ES-I3 (cell line): ENCODE measurements around the gene E2F3.

ENCODE experiments used
- H3K36me3 ChIP-seq: 2 replicates; pipeline ENCODE4 v1.6.1; 2013; ENCODE audit warnings: mild to moderate bottlenecking, low read length, control low read depth, moderate library complexity; ENCODE audit not compliant: insufficient read depth
- H3K4me1 ChIP-seq: 2 replicates; pipeline ENCODE4 v1.6.1; 2013; ENCODE audit warnings: mild to moderate bottlenecking, control low read depth, low read length; ENCODE audit not compliant: insufficient read depth
- H3K9ac ChIP-seq: 2 replicates; pipeline ENCODE4 v1.6.1; 2013; ENCODE audit warnings: low read depth, mild to moderate bottlenecking, low read length, moderate library complexity
- H3K9me3 ChIP-seq: 2 replicates; pipeline ENCODE4 v1.6.1; 2013; ENCODE audit warnings: mild to moderate bottlenecking, low read length, moderate library complexity; ENCODE audit not compliant: control insufficient read depth, insufficient read depth

E2F3 gene

DNA sequence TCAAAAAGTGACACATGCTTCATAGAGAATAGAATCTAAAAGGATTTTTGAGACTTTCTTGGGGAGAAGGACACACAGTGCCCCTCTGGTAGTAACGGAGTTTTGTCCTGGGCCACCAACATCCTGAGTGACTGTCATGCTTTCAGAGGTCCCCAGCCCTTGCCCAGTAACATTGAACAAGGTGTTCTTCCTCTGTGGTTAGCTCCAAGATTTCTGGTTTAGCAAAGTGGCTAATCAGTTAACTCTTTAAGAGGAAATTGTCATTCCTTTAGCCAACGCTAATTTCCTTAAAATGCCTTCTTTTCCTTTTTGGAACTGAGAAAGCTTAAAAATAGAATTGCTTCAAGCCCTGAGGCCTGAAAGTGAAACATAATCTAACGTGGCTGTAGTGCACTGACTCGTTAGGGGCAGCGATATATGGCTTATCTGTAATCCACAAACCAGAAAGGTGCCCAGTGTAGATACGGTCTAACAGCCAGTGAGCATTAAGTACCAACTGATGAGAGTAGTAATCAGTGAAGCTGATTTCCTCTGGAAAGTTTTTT lies 7.8 kb downstream of the E2F3 start:
- H3K9ac ChIP-seq, result no peak overlapping the region
- no peaks in the 10 kb centered on the region for H3K9me3 ChIP-seq
- peaks cover 8% of the 10 kb centered on the region; the same call in 1 of the 2 replicates for H3K4me1 ChIP-seq
- H3K36me3 ChIP-seq, result peaks cover 10% of the 10 kb centered on the region

GRCh38 chr6:20411544-20411943 lies 9.9 kb downstream of the E2F3 start:
- Histone ChIP-seq H3K9ac (no peak overlapping the region), H3K36me3 (peaks cover 7% of the 10 kb centered on the region), H3K4me1 (peaks cover 17% of the 10 kb centered on the region), H3K9me3 (no peaks in the 10 kb centered on the region)

GRCh38 chr6:20411953-20412681 lies 10.4 kb downstream of the E2F3 start:
- Histone ChIP-seq H3K9ac (no peak overlapping the region), H3K9me3 (no peaks in the 10 kb centered on the region), H3K36me3 (peaks cover 2% of the 10 kb centered on the region; the same call in 1 of the 2 replicates), H3K4me1 (peaks cover 22% of the 10 kb centered on the region)

DNA sequence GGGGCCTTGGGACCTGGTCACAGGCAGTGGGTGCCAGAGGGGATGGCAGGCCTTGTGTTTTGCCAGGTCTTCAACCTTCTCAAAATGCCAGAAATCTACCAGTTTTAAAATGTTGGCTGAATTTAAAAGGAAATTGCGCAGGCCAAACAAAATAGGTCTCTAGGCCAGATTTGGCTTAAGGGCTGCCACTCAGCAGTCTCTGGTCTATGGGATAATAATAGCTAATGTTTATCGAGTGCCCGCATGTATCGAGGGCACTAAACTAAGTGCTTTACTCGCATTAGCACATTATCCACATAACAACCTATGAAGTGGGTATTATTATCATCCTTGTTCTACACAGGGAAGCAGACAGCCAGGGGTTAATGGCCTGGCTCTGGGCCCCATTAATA lies 11.0 kb downstream of the E2F3 start:
- no peaks in the 10 kb centered on the region for H3K36me3 ChIP-seq
- no peak overlapping the region for H3K9ac ChIP-seq
- peaks cover 17% of the 10 kb centered on the region for H3K4me1 ChIP-seq
- H3K9me3 ChIP-seq, result no peaks in the 10 kb centered on the region

DNA sequence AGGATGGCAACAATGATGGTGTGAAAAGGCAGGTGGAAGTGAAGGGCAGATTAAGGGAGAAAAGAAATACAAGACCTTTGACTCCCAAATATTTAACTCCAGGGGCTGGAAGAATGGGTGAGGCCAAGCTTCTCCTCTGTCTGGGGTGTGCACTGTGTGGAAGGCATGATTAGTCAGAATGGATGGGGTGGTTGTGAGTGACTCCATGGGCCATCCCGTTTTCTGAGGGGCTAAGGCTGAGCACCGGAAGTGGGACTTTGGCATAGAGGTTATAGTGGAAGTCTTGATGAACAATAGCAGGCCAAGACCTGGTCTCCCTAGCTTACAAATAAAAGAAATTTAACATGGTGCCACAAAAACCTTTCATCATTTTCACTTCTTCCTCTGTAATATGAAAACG lies 12.1 kb downstream of the E2F3 start:
- H3K36me3 ChIP-seq, result no peaks in the 10 kb centered on the region
- peaks cover 14% of the 10 kb centered on the region; the same call in 1 of the 2 replicates for H3K4me1 ChIP-seq
- no peak overlapping the region for H3K9ac ChIP-seq
- no peaks in the 10 kb centered on the region for H3K9me3 ChIP-seq

DNA sequence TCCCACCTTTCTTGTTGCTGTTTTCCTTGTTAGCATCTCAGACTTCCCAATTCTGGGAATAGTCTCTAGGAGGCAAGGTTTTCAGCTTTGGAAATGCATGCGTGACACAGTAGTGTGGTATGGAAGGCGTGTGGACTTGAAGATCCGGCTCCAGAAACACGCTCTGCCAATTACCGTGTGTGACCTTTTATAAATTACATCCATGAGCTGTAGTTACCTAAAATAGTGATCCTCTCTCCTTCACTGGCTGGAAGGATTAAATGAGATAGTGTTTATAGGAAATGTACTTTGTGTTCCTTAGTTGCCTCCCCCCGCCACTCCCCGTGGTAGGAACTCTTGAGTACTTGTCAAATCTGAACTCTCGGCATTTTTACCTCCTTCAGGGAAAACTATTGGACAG lies 13.0 kb downstream of the E2F3 start:
- Histone ChIP-seq H3K9ac (no peak overlapping the region), H3K4me1 (peaks cover 14% of the 10 kb centered on the region; the same call in 1 of the 2 replicates), H3K9me3 (no peaks in the 10 kb centered on the region), H3K36me3 (no peaks in the 10 kb centered on the region)

DNA sequence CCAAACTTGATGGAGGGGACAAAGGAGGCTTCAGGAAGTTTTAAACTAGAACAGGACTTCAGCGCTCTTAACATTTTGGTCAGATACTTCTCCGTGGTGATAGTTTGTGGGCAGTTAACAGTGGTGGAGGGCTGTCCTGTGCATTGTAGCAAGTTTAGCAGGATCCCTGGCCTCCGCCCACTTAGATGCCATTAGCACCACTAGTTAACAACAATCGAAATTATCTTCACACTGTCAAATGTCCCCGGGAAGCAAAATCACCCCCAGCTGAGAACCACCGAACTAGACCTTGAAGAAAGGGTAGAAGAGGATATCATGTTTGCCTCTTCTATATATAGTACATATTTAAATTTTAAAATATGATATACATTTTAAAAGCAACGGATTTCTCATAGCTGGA lies 13.6 kb downstream of the E2F3 start:
- peaks cover 14% of the 10 kb centered on the region; the same call in 1 of the 2 replicates for H3K4me1 ChIP-seq
- H3K36me3 ChIP-seq, result no peaks in the 10 kb centered on the region
- H3K9me3 ChIP-seq, result no peaks in the 10 kb centered on the region
- no peak overlapping the region for H3K9ac ChIP-seq

DNA sequence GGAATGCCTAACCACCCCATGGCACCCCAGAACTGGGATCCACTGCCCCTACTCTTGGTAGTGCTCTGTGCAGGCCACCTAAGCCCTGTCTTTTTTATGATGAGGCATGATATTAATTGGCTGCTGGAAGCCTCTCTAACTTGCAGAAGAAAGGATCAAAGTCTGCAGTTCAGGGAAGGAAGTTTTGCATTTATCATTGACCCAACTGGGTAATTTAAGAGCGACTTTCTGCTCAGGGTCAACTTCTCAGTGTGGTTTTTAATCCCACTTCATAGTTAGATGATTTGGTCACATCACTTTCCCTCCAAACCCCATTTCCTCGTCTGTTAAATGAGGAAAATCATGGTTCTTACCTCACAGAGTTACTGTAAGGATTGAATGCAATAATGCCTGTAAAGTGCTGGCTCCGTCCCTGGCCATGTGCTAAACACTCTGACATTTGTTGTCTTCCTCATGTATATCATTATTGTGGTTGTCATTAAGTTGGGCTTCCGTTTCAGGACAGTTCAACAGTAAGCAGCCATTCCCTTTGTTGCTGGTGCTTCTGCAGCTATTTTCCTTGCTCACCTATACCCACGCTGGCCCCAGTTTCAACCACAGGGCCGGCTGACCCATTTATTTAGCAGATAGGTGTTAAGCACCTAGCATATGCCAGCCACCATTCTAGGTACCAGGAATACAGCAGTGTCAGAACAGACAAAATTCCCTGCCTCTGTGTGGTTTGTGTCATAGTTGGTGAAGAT lies 14.2 kb downstream of the E2F3 start:
- peaks cover 14% of the 10 kb centered on the region; the same call in 1 of the 2 replicates for H3K4me1 ChIP-seq
- no peaks in the 10 kb centered on the region for H3K9me3 ChIP-seq
- no peaks in the 10 kb centered on the region for H3K36me3 ChIP-seq
- H3K9ac ChIP-seq, result no peak overlapping the region

GRCh38 chr6:20416567-20417345 lies 15.1 kb downstream of the E2F3 start:
- no peaks in the 10 kb centered on the region; the same call in 1 of the 2 replicates for H3K36me3 ChIP-seq
- no peaks in the 10 kb centered on the region for H3K9me3 ChIP-seq
- H3K4me1 ChIP-seq, result peaks cover 14% of the 10 kb centered on the region; the same call in 1 of the 2 replicates
- H3K9ac ChIP-seq, result no peak overlapping the region

DNA sequence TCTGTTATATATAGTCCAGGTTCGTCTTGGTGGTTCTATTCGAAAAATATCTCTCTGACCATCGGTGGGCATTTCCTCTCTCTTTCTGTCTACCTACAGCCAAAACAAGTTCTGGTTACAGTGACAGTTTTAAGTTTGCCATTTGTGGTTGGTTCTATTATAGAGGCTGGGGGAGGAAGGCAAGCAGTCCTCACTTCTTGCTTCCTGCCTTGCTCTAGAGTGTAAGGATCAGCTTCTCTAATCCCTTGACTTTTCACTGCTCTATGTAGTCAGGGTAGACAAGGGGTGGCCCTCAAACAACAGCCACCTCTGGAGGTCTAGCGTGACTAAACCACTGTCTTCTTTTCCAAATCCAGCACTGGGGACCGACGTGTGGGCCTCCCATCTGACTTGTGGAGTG lies 16.1 kb downstream of the E2F3 start:
- Histone ChIP-seq H3K36me3 (no peaks in the 10 kb centered on the region; the same call in 1 of the 2 replicates), H3K9ac (no peak overlapping the region), H3K9me3 (no peaks in the 10 kb centered on the region), H3K4me1 (peaks cover 14% of the 10 kb centered on the region; the same call in 1 of the 2 replicates)

DNA sequence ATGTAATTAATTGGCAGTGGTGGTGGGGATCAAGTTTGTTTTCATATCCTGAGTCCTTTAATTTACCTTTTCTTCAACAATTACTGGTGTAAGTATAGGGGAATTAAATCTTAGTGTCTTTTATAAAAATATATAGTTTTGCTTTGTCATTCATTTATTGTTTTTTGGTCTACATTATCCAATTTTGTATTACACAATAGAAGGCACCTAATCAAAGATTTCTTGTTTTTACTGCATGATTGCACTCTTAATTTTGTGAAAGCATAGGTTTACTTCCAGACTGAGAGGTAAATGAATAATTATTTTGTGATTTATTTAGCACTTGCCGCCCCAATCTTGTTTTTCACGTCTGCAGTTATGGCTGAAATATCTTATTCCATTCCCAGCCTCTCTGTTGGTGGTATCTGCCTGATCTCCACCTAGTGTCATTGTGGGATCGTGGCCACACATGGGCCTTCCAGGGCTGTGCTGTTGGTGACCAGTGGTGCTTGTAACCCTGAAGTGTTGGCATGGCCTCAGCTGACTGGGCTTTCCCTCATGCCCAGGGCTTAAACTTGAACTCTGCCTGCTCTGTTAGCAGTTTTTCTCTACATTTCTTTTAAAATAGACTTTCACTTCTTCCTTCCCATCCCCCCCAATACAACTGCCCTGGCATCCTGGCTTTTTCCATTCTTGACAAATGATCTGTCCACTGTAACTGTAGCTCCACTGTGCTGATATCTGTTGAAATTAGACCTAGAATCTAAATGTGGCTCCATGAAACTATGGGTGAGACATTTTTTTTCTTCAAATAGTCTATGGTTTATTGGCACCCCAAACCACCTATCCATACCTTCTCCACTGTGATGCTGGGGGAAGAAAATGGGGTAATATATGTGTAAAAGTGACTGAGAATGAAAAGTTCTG lies 24.8 kb downstream of the E2F3 start:
- Histone ChIP-seq H3K36me3 (peaks cover 9% of the 10 kb centered on the region), H3K4me1 (peaks cover 8% of the 10 kb centered on the region; the same call in 1 of the 2 replicates), H3K9ac (no peak overlapping the region), H3K9me3 (no peaks in the 10 kb centered on the region)

GRCh38 chr6:20427856-20428255 lies 26.2 kb downstream of the E2F3 start:
- H3K4me1 ChIP-seq, result peaks cover 8% of the 10 kb centered on the region; the same call in 1 of the 2 replicates
- H3K36me3 ChIP-seq, result peaks cover 13% of the 10 kb centered on the region
- no peak overlapping the region for H3K9ac ChIP-seq
- no peaks in the 10 kb centered on the region for H3K9me3 ChIP-seq

DNA sequence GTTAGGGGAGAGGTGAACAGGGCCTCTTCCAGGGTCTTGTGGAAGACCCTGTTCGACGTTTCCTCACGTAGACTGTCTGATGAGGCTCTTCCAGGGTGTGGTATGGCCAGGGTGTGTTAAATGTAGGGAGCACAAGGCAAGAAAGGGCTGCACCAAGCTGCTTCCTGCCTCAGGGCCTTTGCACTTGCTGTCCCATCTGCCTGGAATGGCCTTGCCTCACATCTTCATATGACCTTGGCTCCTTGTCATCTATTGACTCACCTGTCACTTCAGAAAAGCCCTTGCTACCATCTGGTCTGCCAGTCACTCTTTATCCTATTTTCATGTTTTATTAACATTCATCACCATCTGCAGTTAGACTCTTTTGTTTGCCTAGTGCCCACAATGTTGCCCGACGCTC lies 31.0 kb downstream of the E2F3 start:
- H3K36me3 ChIP-seq, result peaks cover 13% of the 10 kb centered on the region
- no peak overlapping the region for H3K9ac ChIP-seq
- no peaks in the 10 kb centered on the region; the same call in 1 of the 2 replicates for H3K4me1 ChIP-seq
- H3K9me3 ChIP-seq, result no peaks in the 10 kb centered on the region
